ENCODE data around the gene GATD1.

Gene GATD1

GRCh38 chr11:811446-812245, 34.4 kb upstream of the GATD1 start:
- TF ChIP-seq CTCF (IDR thresholded peaks at IDR 0.05; ENCODE audit: low read depth, low read length) = no peak
- peak overlapping the region; percentile 98 for H3K4me3 ChIP-seq (ENCODE audit: low read depth, low read length)

GRCh38 chr11:810040-810567, 32.8 kb upstream of the GATD1 start:
- peak overlapping the region; percentile 98 for H3K4me3 ChIP-seq (ENCODE audit: low read depth, low read length)
- no peak for TF ChIP-seq CTCF (IDR thresholded peaks at IDR 0.05; ENCODE audit: low read depth, low read length)

GRCh38 chr11:809287-810039, 32.2 kb upstream of the GATD1 start, which contains the start of gene RPLP2:
Gene RPLP2, plus strand, starts transcription at chr11:809967. Its CDS starts 268 bp downstream, at chr11:810235.
- no peak for TF ChIP-seq CTCF (IDR thresholded peaks at IDR 0.05; ENCODE audit: low read depth, low read length)

GRCh38 chr11:808427-809286, 31.4 kb upstream of the GATD1 start:
- peak overlapping the region; percentile 98 for H3K4me3 ChIP-seq (ENCODE audit: low read depth, low read length)
- no peak for TF ChIP-seq CTCF (IDR thresholded peaks at IDR 0.05; ENCODE audit: low read depth, low read length)

More at GRCh38 chr11:809287-810039, 32.2 kb upstream of the GATD1 start, which contains the start of gene RPLP2:
- H3K4me3 ChIP-seq (ENCODE audit: low read depth, low read length) = peak within 1 kb of the TSS; percentile 98

GRCh38 chr11:804599-804964, 27.3 kb upstream of the GATD1 start:
- H3K4me3 ChIP-seq (ENCODE audit: low read depth, low read length) = peak overlapping the region; percentile 68
- no peak for TF ChIP-seq CTCF (IDR thresholded peaks at IDR 0.05; ENCODE audit: low read depth, low read length)

GRCh38 chr11:803770-804598, 26.7 kb upstream of the GATD1 start:
- TF ChIP-seq CTCF (IDR thresholded peaks at IDR 0.05; ENCODE audit: low read depth, low read length) = no peak
- peak overlapping the region; percentile 68 for H3K4me3 ChIP-seq (ENCODE audit: low read depth, low read length)

All from WI38 (cell line).